T-helper 22 cell (primary cell): ENCODE data around the gene CALY.
"Not testable (repeated sequence)": the region's sequence is repeated elsewhere in the genome, so short reads cannot be mapped to it uniquely, and the experiment has no call there.

Experiments
- DNase-seq: peaks from one replicate; pipeline ENCODE4 v3.0.0-alpha.2; 2020; ENCODE audit warnings: low read depth

Gene CALY, protein sequence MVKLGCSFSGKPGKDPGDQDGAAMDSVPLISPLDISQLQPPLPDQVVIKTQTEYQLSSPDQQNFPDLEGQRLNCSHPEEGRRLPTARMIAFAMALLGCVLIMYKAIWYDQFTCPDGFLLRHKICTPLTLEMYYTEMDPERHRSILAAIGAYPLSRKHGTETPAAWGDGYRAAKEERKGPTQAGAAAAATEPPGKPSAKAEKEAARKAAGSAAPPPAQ

DNA sequence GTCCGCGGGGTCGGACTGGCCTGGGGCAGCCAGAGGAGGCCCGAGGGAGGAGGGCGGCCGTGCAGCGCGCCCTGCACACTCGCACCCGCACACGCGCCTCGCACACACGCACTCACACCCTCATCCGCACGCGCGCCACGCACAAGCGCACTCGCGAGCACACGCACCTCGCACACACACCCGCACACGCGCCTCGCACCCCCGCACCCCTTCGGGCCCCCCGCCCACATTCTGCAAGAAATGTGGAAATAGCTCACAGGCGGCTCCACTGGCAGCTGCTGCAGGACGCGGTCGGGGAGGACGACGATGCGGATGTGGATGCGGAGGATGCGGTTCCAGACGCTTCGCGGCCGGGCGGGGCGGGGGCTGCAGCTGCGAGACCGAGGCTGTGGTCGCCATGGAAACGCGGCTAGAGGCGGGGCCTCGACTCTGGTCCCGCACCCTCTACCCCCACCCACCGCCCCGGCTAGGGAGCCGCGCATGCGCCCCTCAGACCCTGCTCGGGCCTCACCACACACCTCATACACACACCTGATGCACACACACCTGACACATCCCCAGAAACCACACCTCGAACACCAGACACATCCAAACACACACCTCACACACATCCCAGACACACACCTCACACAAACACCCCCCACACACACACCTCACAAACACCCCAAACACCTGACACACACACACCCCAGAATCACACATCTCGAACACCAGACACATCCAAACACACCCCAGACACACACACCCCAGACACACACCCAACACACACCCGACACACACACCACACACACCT is at the start of gene CALY:
Gene CALY, minus strand, starts transcription at position 320 of the 793 bp plus-strand sequence. CDS start 7,907 bp downstream, outside the sequence.
- DNase-seq: peak; percentile 85

DNA sequence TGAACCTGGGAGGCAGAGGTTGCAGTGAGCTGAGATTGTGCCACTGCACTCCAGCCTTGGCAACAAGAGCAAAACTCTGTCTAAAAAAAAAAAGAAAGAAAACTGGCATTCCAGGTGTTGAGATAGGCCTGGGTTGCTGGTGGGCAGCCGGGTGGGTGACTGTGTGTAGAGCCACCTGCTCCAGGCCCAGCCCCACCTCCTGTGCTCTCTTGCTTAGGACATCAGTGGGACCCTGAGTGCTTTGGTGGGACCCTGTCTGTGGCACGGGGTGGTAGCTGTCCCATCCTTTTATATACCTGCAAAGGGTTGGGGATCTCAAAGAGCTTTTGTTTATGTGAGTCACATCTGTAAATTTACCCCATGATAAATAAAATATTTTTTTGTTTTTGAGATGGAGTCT is 48.5 kb upstream of the CALY start:
- DNase-seq: no peak

DNA sequence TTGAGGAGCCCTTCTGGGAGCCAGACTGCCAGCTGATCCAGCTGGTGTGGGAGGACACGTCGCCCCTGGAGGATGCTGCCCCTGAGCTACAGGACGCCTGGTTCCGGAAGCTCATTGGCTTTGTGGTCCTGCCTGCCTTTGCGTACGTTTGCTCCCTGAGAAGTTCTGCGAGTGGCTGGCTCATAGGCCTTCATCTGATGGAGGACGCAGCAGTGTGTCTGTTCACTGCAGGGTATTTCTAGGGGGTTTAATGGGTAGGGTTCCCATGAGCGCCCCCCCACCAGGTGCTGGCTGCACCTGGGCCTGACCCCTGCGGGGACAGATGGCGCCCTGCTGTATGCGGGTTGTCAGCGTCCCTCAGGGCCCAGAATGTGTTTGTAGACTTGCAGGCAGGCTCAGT is 47.4 kb upstream of the CALY start:
- no peak for DNase-seq

DNA sequence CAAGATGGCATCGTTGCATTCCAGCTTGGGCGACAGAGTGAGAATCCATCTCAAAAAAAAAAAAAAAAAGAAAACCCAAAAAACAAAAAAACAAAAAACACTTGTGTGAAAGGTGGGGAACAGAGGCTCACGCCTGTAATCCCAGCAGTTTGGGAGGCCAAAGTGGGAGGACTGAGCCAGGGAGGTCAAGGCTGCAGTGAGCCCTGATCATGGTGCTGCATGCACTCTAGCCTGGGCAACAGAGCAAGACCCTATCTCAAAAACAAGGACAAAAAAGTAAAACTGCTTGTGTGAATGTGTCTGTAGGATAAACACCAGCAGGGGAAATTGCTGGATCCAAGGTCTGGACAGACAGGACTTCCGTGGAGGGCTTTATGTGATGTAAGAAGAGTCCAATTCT is 46.9 kb upstream of the CALY start:
- DNase-seq: no peak

DNA sequence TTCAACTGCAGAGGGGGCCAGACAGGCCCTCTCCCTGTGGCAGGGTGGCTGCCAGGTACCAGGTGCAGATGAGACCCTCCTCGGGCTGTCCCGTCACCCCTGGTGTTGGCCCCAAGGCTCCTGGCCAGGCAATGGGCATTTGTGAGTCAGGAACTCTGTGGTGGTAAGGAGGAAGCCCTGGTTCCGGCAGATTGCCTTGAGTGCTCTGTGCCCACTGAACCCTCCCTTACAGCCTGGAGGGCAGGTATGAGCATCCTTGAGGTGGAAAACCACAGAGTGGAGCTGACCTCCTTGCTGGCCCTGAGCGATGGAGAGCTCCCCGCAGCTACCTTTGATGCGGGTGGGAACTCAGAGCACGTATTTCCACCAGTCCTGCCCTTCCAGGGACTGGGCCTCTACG is 44.3 kb upstream of the CALY start:
- no peak for DNase-seq

DNA sequence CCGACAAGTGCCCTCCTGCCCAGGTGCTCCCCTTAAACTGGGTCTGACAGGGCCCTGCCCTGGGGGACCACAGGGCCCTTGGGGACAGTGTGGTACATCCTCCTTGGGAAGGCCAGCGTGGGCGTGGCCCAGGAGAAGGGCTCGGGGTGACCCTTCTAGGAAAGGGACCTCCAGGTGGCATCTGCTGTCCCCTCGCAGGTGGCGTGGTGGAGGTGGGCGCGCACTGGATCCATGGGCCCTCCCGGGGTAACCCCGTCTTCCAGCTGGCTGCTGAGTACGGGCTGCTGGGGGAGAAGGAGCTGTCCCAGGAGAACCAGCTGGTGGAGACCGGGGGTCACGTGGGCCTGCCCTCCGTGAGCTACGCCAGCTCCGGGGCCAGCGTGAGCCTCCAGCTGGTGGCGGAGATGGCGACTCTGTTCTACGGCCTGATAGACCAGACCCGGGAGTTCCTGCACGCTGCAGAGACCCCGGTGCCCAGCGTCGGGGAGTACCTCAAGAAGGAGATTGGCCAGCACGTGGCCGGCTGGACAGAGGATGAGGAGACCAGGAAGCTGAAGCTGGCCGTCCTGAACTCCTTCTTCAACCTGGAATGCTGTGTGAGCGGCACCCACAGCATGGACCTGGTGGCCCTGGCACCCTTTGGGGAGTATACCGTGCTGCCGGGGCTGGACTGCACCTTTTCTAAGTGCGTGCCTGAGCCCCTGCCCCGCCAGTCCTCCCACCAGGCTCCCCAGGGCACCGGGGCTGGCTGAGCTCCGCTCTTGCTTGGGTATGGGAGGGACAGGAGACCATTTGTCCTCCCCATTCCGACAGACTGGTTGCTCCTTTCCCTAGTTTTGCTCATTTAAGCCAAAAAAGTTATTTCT is 43.3 kb upstream of the CALY start:
- DNase-seq: no peak

DNA sequence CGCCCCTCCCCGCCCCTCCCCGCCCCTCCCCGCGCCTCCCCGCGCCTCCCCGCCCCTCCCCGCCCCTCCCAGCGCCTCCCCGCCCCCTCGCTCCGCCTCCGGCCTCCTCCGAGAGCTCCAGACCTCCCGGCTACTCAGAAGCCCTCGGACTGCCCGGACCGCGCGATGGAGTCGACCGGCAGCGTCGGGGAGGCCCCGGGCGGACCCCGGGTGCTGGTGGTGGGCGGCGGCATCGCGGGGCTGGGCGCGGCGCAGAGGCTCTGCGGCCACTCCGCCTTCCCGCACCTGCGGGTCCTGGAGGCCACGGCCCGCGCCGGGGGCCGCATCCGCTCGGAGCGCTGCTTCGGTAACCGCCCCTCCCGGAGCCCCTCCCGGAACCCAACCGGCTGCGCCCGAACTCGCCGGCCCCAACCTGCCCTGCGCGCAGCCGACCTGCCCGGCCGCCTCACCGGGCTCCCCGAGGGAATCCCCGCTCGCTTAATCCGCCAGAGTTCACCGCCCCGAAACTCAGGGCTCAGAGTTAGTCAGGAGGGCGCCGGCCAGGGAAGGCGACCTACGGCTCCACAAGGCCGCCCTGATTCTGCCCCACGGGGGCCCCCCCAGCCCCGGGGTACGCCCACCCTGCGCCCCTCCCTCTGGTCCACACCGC is 42.6 kb upstream of the CALY start, which contains the start of gene PAOX:
Gene PAOX, plus strand, starts transcription at position 111 of the 649 bp plus-strand sequence. Its CDS starts 55 bp downstream, at position 166.
- DNase-seq: peak; percentile 52

DNA sequence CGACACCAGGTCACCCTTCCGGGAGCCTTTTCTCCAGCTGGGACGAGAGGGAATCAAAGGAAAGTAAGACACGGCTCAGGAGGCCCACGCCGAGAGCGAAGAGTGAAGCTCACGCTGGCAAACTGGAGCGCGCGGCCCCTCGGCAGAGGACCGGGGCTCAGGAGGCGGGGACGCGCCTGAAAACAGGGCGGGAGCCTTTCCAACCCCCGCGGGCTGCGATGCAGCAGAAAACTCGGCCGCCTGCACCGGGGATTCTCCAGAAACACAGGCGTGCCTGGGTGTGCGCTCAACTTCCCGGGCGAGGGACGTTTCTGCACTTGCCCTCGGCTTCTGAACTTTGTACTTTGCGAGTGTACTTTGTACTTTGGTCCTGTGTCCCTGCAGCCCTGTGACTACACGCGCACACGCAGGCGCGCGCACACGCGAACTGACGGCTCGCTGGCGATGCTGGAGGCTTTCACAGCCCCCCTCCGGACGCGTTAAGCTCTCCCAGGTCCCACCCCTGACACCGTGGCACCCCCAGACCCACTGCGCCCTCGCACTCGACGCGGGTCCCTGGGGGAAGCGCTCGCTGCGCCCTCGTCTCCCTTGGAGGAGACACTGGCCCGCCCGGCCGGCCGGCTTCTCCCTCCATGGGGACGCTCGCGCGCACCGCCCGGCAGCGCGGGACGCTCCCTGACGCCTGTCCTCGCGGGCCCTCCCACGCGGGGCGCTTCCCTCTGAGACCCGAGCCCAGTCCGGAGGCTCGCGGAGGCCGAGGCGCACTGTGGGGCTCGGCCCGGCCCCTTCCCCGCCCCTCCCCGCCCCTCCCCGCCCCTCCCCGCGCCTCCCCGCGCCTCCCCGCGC is 41.8 kb upstream of the CALY start:
- peak; percentile 54 for DNase-seq

DNA sequence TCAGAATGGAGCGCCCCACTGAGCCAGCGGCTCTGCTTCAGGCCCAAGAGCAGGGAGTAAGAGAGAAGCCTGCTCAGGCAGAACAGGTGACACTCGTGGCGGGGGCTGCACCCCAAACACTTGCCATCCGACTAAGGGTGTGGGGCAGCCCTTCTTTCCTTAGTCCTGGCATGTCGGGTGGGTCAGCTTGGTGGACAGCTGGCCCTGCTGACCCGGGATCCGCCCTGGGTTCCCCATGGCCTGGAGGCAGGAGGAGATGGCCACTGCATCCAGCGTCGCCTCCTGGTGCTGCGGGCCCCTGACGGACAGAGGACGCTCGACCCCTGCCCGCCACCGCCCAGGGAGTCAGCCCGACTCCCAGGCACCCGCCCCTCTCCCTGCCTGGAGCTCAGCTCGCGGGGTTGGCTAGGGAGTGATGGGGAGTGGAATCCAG is 41.1 kb upstream of the CALY start:
- DNase-seq: no peak

DNA sequence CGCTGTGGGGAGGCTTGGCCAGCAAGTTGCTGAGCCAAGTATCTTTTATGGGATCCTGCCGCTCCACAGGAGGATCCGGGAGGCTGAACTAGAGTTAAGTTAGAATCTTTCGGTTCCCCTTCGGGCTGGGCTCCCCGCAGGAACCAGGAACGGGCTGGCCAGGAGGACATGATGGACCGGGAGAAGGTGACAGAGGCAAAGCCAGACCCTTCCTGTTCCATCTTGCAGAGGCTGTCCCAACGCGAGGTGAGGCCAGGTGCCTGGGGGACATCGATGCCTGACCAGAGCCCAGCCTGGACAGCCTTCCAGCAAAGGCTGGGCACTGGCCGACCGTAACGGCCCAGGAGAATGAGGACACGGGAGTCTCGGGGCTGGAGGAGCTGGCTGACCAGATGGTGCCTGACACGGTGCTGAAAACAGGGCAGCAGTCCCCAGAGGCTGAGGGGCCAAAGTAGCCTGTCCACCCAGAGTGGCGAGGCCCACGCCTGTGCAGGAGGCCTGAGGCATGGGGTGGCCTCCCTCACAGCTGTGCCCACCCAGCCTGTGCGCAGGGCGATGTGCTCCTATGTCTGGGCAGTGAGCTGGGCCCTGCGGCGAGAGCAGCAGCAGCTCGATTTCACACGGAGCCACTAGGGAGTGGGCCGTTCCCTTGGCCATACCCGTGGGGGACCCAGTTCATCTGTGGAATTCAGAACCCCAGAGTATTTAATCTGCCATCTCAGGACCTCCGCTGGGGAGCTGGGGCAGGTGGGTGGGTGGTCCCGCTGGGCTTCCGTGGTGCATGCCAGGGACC is 40.5 kb upstream of the CALY start:
- no peak for DNase-seq

DNA sequence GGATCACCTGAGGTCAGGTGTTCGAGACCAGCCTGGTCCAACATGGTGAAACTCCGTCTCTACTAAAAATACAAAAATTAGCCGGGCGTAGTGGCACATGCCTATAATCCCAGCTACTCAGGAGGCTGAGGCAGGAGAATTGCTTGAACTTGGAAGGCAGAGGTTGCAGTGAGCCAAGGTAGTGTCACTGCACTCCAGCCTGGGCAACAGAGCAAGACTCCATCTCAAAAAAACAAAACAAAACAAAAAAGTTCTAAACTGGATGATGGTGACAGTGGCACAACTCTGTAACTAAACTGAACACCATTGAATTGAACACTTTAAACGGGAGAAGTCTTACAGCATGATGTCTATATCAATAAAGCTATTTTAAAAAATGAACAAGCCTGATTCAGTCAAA is 39.5 kb upstream of the CALY start:
- not testable (repeated sequence) for DNase-seq

DNA sequence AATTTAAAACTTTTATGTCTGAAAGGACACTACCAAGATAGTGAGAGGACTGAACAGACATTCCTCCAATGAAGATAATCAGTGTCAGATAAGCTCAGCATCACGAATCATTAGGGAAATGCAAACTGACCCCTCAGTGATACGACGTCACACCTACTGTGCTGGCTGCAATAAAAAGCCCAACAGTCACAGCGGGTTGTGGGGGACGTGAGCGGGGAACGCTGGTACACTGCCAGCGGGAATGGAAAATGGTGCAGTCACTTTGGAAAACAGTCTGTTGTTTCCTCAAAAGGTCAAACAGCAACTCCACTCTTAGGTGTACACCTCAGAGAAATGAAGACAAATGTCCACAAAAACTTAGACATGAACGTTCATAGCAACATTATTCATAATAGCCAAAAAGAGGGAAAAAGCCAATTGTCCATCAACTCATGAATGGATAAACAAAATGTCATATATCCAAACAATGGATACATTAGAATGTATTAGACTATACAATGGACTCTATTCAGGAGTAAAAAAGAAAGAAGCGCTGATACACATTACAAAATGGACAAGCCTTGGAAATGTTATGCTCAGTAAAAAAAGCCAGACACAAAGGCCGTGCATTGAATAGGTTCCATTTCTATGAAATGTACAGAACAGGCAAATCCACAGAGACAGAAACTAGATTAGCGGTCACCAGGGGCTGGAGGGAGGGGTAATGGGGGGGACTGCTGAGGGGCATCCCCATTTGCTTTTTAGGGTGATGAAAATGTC is 38.8 kb upstream of the CALY start:
- no peak for DNase-seq

DNA sequence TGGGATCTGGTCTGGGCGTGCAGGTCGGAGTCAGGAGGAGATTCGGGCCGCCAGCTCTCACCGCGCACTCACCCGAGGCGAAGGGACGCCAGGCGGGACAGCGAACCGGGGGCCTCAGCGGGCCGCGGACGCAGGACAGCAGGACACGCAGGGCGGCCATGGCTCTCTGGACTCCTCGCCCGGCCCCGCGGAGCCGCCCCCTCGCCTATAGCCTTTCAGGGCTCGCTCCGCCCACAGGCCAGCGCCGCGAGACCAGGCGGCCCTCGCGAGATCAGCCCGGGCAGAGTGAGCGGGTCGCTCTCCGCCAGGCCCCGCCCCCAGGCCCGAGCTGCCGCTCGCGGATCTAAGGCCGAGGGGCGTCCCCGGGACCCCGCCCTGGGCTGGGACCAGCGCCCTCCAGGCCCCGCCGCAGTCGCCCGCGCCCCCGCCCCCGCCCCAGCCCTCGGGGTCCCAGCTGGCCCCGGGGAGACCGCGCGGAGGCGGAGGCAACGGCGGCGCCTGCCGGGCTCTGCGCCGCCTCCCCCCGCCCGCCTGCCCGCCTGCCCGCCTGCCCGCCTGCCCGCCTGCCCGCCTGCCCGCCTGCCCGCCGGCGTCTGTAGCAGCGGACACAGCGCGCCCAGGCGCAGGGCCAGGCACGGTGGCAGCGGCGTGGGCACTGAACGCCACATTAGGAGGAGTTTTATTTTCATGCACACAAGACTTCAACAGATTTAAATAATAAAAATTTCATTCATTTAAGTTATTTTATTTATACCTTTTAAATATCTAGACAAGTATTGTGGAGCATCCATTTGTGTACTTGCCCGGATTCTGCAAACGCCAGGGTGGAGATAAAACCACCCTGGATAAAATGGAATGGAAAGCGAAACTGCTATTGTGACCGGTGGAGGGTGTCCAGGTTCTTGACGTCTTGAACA is 36.7 kb upstream of the CALY start, which contains the start of gene ECHS1:
Gene ECHS1, minus strand, starts transcription at position 181 of the 917 bp plus-strand sequence. Its CDS starts 21 bp downstream, at position 160.
- DNase-seq: peak; percentile 89

DNA sequence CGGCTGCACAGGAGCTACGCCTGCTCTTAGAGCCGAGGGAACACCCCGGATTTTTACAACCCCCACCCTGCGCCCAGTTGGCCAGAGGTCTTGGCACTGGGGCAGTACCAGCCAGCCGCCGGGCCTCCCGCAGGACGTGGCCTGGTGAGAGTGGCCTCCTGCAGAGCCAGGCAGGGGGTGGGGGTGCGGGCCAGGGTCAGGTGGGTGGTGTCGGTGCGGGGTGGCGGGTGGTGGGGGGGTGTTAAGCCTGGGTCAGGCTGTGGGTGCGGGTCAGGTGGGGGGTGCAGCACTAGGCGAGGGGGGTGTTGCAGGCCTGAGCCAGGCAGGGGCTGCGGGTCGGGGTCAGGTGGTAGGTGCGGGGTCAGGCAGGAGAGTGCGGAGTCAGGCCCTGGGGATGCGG is 35.8 kb upstream of the CALY start:
- DNase-seq: no peak

DNA sequence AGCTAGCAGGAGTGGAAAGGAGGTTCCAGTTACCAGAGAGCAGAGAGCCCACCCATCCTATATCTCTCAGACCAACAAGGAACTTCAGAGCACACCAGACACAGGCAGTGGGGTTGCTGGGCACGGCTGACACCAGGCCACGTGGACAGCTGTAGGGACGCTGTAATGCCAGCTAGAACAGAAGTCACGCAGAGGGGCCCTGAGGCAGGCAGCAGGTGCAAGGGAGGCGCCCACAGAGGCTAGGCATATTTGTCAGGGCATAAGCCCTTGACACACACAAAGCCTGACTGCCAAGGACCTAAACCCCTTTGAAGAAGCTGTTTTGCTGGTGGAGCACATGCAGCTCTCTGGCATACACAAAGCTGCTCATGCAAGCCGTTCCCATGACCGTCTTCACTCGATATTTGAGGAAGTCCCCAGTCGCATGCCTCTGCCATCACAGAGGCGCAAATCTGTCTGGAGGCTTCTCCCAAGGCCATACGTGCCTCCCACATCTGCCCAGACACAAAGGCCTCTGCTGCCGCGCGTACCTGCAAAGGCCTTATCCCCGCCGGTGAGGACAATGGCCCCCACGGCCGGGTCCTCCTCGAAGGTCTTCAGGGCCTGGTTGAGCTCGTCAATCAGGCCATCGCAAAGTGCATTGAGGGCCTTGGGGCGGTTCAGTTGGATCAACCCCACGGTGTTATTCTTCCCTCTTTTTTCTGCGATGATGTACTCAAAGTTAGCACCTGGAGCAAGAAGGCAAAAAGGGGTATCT is 33.5 kb upstream of the CALY start:
- DNase-seq: no peak

DNA sequence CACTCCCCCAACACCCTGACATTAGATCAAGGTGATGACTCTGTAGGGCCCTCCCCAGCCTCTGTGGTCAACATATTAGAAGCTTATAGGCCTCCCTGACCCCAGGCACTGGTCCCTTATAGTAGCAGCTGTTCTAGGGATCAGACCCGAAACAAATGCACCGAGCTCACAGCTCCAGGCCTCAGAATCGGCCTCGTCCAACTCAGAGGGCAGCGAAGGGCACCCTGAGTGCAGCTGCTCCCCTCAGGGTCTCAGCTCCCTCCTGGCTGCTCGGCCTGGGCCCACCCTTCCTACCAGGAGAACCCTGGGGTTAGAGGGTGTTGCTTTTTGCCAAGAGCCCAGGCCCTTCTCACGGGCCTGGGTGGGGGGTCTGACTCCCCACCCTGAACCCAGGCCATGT is 31.5 kb upstream of the CALY start:
- DNase-seq: no peak

DNA sequence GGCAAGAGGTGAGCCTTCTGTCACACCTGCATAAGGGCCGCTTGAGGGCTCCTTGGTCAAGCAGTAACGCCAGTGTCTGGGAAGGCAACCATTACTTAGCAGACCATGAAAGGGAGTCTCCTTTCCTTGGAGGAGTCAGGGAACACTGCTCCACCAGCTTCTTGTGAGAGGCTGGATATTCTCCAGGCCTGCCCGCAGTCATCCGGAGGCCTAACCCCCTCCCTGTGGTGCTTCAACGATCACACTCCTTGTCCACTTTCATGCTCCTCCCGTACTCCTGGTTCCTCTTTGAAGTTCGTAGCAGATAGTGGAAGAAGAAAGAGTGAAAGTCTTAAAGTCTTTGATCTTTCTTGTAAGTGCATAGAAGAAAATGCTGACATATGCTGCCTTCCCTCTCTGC is 30.8 kb upstream of the CALY start:
- DNase-seq: not testable (repeated sequence)
